GM19043 (cell line): Measurements from ENCODE around the gene SMIM12.
"Not testable (repeated sequence)": the region's sequence is repeated elsewhere in the genome, so short reads cannot be mapped to it uniquely, and the experiment has no call there.

ENCODE experiments used
- ATAC-seq: cut with Tn5 transposase; IDR thresholded peaks from one replicate; pipeline ENCODE4 v1.9.1; 2021; ENCODE audit warnings: low read depth; ENCODE audit not compliant: unreplicated experiment

SMIM12 gene

DNA sequence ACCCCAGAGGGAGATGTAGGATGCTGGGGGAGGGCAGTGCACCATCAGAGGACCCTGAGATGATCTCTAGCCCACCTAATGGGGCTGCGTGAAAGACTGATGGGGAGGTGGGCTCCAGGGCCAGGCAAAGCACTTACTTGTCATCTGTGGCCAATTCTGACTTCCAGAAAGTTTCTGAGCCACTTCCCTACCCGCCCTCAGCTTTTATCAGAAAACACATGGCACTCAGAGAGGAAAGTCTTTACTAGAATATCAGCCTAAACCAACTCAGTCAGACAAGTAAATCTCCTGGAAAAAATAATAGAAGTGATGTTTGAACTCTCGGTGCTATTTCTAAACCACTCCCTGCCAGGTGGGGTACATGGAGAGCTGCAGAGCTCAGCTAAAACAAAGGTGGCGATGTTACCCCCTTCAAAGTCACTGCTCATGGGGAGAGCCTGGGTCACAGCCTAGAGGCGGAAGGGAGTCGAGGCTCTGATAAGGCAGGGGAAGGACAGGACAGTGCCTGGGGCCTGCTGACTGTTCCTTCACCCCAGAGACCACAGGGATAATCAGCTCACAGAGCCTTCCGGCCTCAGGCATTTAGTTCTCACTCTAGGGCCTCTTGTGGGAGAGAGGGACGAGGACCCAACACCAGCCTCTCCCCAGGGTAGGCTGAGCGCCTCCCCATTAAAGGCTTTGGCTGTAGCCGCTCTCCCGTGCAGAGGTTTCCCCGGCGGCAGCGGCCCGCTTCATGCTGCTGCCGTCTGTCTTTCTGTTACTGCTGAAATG lies 14.2 kb downstream of the SMIM12 start:
- no peak for ATAC-seq

DNA sequence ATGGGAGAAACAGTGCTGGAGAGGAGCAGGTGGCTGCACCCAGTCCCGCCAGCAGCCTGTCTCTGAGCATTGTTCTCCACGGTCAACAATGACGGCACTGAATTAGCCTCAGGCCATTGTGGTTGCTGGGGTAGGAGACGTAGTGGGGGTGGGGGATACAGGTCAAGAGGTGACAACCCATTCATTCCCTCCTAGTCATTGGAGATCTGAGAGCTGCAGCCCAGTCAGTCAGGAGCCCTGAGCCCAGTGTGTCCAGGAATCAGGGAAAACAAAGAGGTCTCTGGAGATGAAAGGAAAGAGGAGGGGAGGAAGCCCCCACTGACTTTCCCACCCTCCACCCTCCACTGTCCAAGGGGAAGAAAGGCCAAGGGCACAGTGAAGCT lies 15.3 kb downstream of the SMIM12 start:
- ATAC-seq, result no peak

DNA sequence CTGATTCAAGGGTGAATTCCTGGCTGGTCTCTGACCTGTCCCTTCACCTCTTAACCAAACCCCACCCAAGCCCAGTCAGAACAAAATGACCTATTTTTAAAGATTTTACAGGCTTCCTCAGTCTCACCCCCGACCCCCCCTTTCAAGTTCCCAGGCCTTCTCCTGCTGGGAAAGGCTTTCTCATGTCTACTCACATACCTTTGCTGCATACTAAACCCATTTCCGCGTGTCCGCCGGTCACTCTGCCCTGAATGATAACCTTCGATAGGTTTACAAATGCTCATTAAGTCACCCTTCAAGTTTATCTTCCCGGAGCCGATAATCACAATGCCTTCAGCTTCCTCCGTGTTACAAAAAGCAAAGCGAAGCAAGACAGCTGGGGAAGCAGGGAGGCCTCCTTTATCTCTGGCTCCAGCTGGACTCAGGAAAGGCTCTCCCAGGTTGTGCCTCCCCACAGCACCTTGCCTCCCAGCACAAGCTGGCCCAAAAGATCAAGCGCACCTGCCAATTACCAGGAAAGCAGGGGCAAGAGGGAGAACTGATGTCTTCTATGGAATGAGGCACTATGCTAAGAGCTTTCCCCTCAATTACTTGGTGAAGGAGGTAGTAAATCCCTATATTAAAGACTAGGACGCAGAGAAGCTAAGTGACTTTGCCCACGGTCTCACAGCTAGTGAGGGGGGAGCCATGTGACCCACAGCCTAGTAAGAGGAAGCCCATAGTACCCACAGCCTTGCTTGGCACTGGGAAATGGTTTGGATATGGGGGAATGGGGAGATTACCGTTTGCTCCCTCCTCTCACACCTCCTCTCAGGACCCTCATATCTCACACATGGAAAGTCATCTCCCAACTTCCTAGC lies 15.9 kb downstream of the SMIM12 start:
- no peak for ATAC-seq

DNA sequence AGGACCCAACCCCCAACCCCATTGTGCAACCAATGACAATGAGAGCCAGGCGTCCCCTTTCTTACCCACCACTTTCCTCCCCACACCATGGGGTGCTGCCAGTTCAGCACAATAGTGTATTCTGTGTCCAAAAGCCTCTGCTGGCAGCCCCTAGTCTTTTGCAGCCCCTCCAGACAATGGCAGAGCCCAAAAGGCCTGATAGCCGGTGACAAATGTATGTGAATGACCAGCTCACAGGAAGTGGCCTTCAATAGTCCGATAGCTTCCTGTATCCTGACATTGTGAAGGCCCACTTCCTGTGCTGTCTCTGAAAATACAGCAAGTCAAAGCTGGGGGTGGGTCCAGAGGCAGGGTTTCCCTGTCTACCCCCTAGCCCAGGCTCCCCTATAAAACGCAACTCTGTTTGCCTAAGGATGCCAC lies 16.6 kb downstream of the SMIM12 start:
- no peak for ATAC-seq

DNA sequence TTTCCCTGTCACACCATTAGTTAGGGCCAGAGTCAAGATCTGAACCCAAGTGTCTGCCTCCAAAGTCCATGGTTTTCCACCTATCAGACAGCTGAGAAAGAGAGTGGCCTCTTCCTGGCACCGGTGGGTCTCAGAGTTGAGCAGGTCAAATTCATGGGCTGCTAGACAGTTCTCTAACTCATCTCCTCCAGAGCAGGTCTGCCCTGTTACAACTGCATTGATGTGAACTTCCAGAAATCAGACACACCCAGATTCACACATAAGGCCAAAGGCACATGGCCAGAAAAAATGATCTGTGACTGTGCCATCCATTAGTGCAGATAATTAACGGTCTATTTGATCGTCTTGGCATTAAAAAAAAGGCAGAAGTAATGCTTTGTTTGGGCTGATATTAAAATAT lies 17.5 kb downstream of the SMIM12 start:
- no peak for ATAC-seq

DNA sequence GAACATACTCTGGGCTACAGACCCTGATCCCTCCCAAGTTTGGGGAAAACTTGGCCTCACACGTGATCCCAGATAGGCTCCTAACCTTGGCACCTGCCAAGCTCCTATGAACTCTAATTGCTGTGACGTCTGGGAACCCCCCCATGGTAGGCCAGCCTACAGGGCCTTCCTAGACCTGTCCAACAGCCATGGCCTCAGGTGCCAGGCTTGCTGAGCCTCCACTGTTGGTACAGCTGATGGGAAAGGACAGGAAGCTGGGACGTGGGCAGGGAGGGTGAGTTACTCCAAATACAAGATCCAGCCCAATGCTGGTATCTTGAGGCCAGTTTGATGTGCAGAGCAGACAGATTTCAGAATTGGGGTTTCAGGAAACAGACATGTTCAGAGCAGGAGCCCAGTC lies 19.1 kb downstream of the SMIM12 start:
- no peak for ATAC-seq

DNA sequence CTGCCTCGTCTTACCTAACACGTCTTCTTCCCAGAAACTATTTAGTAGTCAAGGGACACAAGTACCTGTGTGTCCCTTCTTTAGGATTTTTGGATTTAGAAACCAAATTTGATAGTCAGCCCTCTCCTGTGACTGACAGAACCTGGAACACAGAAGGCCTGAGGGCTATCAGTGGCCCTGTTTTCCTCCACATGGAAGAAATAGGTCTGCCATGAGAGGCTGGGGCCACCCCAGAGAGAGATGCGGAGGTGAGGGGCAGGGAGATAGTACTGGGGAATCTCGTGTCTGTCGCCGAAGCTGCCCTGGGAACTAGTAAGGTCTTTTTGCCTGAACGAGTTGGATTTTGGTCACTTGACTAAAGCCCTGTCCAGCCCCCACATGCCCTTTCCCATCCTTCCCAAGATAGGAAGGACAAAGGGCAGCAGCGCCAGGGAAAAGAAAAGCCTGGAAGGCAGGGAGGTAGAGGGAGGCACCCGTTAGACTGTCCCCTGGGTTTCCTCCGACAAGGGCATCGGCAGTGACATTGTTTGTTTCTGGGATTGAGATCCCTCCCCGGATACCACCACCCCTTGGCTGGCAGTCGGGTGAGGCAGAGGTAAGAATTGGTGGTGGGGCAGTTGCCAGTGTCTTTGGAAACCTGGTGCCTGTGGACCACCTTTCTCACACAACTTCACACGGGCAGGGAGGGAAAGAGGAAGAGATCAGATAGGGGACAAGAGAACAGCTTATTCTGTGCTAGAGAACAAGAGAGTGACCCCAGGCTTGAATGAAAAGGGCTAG lies 19.8 kb downstream of the SMIM12 start:
- no peak for ATAC-seq

DNA sequence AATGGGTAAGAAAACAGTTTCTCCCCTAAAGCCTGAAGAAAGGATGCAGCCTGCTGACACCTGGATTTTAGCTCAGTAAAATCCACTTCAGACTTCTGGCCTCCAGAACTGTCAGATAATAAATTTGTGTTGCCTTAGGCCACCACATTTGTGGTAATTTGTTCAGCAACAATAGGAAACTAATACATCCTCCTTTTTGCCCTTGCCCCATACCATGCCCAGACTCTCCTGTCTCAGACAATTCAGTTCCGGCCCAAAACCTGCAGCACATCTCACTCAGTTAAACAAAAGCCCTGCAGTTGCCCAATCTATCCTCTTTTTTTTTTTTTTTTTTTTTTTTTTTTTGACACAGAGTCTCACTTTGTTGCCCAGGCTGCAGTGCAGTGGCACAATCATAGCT lies 25.8 kb downstream of the SMIM12 start:
- no peak for ATAC-seq

DNA sequence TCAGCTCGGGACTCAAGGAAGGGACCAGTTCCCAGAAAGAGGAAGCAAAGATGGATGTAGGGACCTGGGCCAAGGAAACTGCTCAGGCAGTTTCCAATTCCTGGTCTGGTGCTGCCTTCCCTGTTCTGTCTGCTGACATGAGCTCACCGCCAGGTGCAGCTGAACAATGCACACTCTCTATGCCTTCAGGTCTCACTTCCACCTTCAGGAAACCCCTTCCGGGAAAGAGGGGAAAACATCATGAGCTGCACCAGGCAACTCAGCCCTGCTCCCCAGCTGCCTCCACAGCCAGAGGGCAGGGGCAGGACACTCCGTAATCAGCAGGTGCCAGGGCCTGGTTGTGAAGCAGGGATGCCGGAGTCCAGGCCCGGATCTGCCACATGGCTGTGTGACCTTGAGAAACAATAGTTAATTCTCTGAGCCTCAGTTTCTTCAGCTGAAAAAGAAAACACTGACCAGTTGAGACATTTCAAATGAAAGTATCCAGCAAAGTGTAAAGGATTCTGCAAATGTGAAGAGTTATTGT lies 27.8 kb downstream of the SMIM12 start:
- ATAC-seq, result no peak

DNA sequence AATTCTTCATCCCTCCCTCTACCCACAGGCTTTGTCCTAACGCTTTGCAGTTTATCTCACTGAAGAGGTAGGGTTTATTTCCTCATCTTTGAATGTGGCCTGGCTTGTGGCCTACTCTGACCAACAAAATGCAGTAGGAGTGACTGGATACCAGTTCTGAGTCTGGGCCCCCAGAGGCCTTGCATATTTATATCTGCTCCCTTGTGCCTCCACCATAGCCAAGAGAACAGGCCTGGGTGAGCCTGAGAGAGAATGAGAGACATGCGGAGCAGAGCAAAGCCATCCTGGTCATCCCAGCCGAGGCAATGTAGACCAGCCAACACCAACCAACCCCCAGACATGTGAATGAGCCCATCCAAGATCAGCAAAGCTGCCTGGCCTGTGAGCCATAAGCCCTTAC lies 30.3 kb downstream of the SMIM12 start:
- ATAC-seq, result no peak

DNA sequence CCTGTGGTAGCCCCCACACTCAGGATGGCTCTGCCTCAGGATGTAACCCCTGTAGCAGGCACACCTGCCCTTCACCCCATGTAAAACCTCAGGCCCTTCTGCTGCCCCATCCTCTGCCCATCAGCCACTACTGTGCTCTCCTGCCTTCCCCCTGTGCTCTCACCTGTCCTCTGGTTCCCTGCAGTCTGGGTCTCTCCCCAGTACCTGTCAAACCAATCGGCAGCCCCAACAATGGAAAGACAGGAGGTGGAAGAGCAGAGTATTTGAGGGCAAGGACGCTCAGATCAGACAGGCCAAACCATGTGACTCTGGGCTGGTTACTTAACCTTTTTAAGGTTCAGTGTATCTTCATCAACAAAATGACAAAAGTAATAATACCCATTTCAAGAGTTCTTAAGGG lies 30.9 kb downstream of the SMIM12 start:
- ATAC-seq, result no peak

DNA sequence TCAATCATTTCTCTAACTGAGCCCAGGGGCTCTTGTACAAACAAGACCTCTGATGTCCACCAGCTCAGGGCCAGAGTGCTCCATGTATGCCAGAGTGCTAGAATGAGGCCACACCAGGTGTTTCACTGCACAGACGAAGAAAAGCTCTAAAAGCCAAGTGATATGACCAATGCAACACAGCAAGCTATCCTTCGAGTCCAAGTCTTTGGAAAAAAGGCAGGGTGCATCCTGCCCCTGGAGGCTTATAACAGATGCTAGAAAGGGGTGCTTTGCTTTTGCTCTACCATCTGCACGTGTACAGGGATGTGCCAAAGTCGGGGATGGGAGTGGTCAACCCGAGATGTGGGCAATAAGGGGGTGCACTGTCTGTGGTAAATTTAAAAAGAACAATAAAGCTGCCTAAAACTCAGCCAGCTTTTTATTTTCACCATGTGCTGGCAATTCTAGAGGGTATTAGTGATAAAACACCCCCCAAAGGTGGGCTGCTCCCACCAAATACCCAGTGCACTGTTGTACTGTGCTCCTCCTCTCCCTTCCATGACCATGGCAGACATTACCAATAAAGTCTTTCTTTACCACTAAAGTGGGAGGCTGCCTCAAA lies 32.1 kb downstream of the SMIM12 start:
- ATAC-seq, result no peak

DNA sequence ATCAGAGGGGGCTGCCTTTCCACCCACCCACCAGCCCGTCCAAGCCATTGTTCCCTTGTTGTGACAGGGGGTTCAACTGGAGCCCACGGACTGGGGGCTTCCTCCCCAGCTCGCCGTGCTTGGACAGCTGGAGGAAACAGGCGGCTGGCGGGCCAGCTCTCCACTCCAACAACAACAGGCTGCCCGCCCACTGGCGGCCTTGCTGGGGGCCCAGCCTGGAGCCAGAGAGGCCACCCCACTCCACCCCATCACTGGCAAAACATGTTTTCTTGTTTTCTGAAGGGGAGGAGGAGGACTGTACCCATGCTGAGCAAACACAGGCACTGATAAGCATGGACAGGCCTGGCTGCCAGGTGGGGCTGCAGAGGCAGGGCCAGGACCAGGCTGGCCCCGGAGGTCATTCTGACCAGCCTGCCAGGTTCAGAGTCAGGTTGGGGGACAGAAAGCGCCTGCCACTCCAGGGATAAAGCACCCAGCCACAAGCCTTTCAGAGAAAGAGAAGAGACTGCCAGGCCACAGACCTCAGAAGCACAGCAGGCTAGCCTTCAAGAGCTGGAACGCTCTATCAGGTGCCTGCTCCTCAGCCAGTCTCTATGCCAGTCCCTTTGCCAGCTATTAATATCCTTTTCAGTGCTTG lies 34.0 kb downstream of the SMIM12 start:
- no peak for ATAC-seq

DNA sequence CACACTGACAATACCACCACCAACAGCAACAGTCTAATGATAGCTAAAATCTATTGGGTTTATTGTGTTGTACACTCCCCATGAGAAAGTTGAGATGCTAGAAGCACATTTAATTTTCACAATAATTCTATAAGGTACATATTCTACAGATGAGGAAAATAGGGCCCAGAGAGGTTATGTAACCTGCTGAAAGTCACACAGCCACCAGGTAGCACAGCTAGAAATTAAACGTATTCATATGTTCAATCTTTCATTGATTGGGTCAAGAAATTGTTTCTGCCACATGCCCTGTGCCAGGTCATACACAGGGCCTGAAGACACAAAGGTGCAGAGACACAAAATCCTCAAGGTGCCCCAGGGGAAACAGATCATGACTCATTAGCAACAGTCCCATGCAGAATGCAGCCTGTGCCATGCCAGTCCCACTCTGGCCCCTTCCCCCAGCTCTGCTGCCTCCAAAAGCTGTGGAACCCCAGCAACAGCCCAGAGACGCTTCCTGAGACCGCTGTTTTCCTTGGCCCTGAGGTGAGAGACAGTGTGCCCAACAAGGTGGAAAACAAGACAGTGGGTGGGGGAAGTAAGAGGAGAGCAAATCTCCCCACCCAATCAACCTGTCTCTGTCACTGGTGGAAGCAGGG lies 34.6 kb downstream of the SMIM12 start:
- ATAC-seq, result no peak

DNA sequence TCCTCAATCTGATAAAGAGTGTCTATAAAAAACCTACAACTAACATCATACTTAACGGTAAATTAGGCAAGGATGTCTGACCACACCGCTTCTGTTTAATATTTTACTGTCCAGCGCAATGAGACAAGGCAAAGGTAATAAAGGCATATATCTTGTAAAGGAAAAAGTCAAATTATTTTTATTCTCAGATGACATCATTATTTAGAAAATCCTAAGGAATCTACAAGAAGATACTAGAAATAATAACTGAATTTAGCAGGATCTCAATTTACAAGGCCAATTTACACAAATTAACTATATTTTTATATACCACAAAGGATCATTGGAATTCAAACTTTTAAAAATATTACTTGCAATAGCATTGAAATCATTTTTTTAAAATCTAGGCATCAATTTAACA lies 37.3 kb downstream of the SMIM12 start:
- ATAC-seq, result no peak

DNA sequence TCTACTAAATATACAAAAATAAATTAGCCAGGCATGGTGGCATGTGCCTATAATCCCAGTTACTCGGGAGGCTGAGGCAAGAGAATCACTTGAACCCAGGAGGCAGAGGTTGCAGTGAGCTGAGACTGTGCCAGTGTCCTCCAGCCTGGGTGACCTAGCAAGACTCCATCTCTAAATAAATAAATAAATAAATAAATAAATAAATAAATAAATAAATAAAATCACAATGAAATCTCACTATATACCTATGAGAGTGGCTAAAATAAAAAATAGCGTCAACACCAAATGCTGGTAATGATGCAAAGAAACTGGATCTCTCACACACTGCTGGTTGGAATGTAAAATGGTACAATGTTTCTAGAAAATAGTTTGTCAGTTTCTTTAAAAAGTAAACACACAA lies 40.7 kb downstream of the SMIM12 start:
- not testable (repeated sequence) for ATAC-seq

DNA sequence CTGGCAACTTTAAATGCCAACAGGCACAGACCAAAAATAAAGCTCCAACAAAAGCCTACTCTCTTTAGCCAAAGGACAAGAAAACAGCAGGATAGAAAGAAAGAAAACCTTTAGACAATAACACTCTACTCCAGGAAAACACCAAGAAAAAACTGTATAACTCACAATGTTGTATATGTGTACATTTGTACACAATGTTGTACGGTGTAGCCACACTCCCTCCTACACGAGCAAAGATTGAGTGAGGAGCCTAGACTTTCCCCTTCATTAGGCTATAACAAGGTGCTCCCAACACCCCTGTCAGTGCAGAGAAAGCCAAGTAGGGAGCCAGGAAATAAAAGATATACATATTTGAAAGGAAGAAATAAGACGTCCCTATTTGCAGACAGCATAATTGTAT lies 42.8 kb downstream of the SMIM12 start:
- ATAC-seq, result no peak

DNA sequence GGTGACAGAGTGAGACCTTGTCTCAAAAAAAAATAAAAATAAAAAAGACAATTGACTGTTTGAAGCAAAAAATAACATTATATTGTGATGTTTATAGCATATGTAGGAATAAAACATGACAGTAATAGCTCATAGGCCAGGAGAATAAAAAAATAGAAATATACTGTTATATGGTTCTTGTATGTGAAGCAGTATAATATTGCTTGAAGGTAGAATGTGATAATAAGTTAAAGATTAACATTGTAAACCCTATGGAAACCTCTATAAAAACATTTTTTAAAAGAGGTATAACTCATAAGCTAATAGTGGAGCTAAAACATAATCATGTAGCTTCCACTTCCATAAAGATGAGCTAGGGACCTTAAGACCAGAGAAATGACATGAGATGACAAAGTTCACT lies 43.2 kb downstream of the SMIM12 start:
- ATAC-seq, result no peak

DNA sequence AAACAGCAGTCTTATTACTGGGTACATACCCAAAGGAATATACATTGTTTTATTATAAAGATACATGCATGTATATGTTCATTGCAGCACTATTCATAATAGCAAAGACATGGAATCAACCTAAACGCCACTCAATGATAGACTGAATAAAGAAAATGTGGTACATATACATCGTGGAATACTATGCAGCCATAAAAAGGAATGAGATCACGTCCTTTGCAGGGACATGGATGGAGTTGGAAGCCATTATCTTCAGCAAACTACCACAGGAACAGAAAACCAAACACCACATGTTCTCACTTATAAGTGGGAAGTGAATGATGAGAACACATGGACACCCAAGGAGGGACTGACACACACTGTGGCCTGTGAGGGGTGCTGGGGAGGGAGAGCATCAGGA lies 48.8 kb downstream of the SMIM12 start:
- not testable (repeated sequence) for ATAC-seq
